Gastrocnemius medialis (tissue), 4 donors: Measurements from ENCODE around the gene GGT6. TPM values are rescaled to one million over a fixed set of nuclear protein-coding genes. Genes with fewer than 3 reads are reported as not detected.

Source experiments
- ATAC-seq, 2 donors: fragments of 150-250 bp; one replicate each; pipeline ENCODE4 v1.9.1; 2016
- DNase-seq, 2 donors: peaks; one replicate each; pipeline ENCODE4 v3.0.0-alpha.2; 2019
- H3K27ac ChIP-seq, 4 donors: fragments of 200-600 bp; sonication (generic); 1 replicate in 1 of 4; 2 replicates in 3 of 4; pipeline ENCODE4 v1.5.1; 2016 to 2018; ENCODE audit warnings: mild to moderate bottlenecking in 2 of 4, moderate library complexity in 1 of 4
- H3K27me3 ChIP-seq, 3 donors: fragments of 200-600 bp; sonication (generic) in 2 of 3; 1 replicate in 1 of 3; 2 replicates in 2 of 3; pipeline versions ENCODE4 v1.5.1 to v1.6.0; 2016 to 2019; ENCODE audit warnings: mild to moderate bottlenecking in 1 of 3, moderate library complexity in 1 of 3
- H3K36me3 ChIP-seq, 2 donors: fragments of 200-600 bp; sonication (generic) in 1 of 2; one replicate each; pipeline ENCODE4 v1.5.1; 2017 to 2018
- H3K4me1 ChIP-seq, 2 donors: fragments of 200-600 bp; sonication (generic) in 1 of 2; one replicate each; pipeline ENCODE4 v1.5.1; 2016 to 2017; ENCODE audit warnings: mild to moderate bottlenecking in 2 of 2
- H3K4me3 ChIP-seq, 4 donors: fragments of 200-600 bp; sonication (generic) in 3 of 4; 1 replicate in 1 of 4; 2 replicates in 3 of 4; pipeline ENCODE4 v1.5.1; 2016 to 2019; ENCODE audit warnings: mild to moderate bottlenecking in 2 of 4
- H3K9me3 ChIP-seq, 3 donors: fragments of 200-600 bp; sonication (generic) in 2 of 3; 1 replicate in 1 of 3; 2 replicates in 2 of 3; pipeline ENCODE4 v1.5.1; 2016 to 2019
- POLR2A ChIP-seq, 2 donors: fragments of 450-650 bp; IDR thresholded peaks; one replicate each; pipeline ENCODE4 v1.6.1; 2017; ENCODE audit warnings: antibody characterized with exemption in 2 of 2, mild to moderate bottlenecking in 2 of 2, moderate library complexity in 2 of 2
- in situ Hi-C, 4 donors: fragments of 200-750 bp; cut with MboI; loops; one replicate each; pipeline versions ENCODE4 v1.15.0 to v1.8.0; 2017; ENCODE audit warnings: low sequenced_read_pairs in 4 of 4
- intact Hi-C: fragments of 100-400 bp; cut with DNase I; formaldehyde crosslinking; loops from one replicate; pipeline ENCODE4 v1.15.1; 2023; ENCODE audit warnings: low total_unique reads
- total RNA-seq, 4 donors: library from RNA; depleted of rRNA; stranded (reverse); fragments of >200 nt; gene quantifications; one replicate each; pipeline versions ENCODE4 v1.1.0 to v1.2.3, GENCODE V29; 2016
- TF ChIP-seq, protein P1 (sequence below), 5 experiments: fragments of 450-650 bp in 3 of 5; fragments of 200-600 bp in 2 of 5; sonication (generic) in 2 of 5; IDR thresholded peaks in 4 of 5; conservative IDR thresholded peaks in 1 of 5; 1 replicate in 4 of 5; 2 replicates in 1 of 5; pipeline ENCODE4 v1.5.1; 2016 to 2019; ENCODE audit warnings: antibody characterized with exemption in 5 of 5, mild to moderate bottlenecking in 3 of 5, moderate library complexity in 3 of 5

The GGT6 gene
- total RNA-seq, 4 donors from 2014 or later = 0.63 TPM; not detected in 3

DNA sequence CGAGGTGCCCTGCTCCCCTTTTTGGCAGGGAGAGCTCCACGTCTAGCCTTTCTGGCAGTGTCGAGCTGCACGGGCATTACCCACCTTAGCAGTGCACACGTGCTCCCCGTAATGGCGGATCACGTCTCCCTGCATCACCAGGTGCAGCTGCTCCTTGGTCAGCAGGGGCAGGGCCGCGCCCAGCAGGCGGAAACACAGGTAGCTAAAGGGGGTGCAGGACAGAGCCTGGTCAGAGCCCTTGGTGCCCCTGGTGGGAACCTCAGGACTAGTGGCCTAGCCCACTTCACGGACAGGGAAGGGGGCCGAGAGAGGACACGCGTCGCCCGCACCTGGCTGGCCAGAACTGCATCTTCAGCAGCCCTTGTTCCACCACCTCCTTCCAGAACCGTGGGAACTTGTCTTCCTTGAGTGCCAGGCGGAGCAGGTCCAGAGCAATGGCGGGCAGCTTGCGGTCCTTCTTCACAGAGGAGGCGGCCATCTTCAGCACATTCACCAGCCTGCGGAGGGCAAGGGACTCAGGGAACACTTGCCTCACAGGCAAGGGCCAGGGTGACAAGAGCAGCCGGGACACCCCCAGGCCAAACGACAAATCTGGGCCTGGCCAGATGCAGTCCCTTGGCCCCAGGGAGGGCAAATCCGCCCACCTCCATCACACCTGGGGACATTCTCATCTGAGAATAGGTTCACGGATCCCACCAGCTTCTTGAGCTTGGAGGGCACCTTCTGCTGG lies 8.4 kb downstream of the GGT6 start:
- Histone ChIP-seq H3K36me3 (peaks cover 0 to 71% of the 10 kb centered on the region in 2 donors), H3K27ac (no peak overlapping the region), H3K27me3 (no peaks in the 10 kb centered on the region), H3K9me3 (no peaks in the 10 kb centered on the region), H3K4me3 (no peak overlapping the region), H3K4me1 (peaks cover 17 to 19% of the 10 kb centered on the region in 2 donors)
- DNase-seq = no peak
- ATAC-seq = no peak
- TF ChIP-seq, protein P1, sequence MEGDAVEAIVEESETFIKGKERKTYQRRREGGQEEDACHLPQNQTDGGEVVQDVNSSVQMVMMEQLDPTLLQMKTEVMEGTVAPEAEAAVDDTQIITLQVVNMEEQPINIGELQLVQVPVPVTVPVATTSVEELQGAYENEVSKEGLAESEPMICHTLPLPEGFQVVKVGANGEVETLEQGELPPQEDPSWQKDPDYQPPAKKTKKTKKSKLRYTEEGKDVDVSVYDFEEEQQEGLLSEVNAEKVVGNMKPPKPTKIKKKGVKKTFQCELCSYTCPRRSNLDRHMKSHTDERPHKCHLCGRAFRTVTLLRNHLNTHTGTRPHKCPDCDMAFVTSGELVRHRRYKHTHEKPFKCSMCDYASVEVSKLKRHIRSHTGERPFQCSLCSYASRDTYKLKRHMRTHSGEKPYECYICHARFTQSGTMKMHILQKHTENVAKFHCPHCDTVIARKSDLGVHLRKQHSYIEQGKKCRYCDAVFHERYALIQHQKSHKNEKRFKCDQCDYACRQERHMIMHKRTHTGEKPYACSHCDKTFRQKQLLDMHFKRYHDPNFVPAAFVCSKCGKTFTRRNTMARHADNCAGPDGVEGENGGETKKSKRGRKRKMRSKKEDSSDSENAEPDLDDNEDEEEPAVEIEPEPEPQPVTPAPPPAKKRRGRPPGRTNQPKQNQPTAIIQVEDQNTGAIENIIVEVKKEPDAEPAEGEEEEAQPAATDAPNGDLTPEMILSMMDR (IDR thresholded peaks at IDR 0.05 in 4 of 5, conservative IDR thresholded peaks at IDR 0.05 in 1 of 5) = no peak
- TF ChIP-seq POLR2A (IDR thresholded peaks at IDR 0.05) = no peak
- in situ Hi-C loops = loop anchor here in 2 of 4 donors (10.0 to 25.0 kb wide), 2 partner anchors 90 to 127 kb away; no protein-coding TSS in a partner anchor
- intact Hi-C loops = loop anchor here (10.0 kb wide), 1 partner anchor 127 kb away; no protein-coding TSS in a partner anchor

DNA sequence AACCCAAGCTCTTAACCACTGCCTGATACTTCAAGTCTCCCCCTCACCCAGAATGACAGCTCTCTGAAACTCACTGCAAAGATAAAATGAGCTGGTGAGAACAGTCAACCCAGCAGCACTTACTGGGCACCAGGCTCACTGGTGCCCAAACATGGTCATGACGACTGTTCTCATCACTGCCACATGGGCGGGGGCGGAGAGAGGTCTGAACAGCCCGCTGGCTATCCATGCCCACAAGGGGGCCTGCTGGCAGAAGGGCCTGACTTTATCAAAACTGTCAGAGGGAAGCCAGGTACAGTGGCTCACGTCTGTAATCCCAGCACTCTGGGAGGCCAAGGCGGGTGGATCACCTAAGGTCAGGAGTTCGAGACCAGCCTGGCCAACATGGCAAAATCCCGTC lies 9.2 kb downstream of the GGT6 start:
- Histone ChIP-seq H3K27me3 (no peaks in the 10 kb centered on the region), H3K4me3 (no peak overlapping the region), H3K9me3 (no peaks in the 10 kb centered on the region), H3K4me1 (peaks cover 17% of the 10 kb centered on the region in 2 donors), H3K36me3 (peaks cover 0 to 79% of the 10 kb centered on the region in 2 donors), H3K27ac (no peak overlapping the region)
- in situ Hi-C loops = loop anchor here in 2 of 4 donors (10.0 to 25.0 kb wide), 2 partner anchors 89 to 126 kb away; no protein-coding TSS in a partner anchor
- ATAC-seq = no peak
- TF ChIP-seq, protein P1 (IDR thresholded peaks at IDR 0.05 in 4 of 5, conservative IDR thresholded peaks at IDR 0.05 in 1 of 5) = no peak
- no peak for DNase-seq
- intact Hi-C loops = loop anchor here (10.0 kb wide), 1 partner anchor 126 kb away; no protein-coding TSS in a partner anchor

DNA sequence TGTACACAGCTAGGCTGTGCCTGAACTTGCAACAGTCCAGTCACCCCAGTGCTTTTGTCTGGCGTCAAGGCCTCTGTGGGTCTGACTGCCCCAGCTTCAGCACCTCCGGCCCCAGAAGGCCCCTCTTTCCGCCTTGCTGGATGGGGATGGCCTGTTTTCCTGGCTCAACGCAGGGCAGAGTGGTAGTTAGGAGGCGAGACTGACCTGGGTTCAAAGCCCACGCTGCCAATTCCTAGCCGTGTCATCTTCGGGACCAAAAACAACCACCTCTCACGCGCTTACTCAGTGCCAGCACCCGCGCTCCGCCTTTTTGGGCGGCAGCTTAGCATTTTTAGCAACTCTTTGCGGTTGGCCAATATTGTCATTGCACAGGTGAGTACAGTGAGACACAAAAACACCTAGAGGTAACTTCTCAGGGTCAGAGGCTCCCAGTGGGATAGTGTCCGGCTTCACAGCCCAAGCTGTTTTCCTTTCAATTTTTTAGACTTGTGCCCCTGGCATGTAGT lies 9.8 kb downstream of the GGT6 start:
- no peak for DNase-seq
- H3K4me1 ChIP-seq = peaks cover 12% of the 10 kb centered on the region in 2 donors
- intact Hi-C loops (loop anchor here (10.0 kb wide), 1 partner anchor 126 kb away; no protein-coding TSS in a partner anchor), in situ Hi-C loops (loop anchor here in 2 of 4 donors (10.0 to 25.0 kb wide), 2 partner anchors 88 to 126 kb away; no protein-coding TSS in a partner anchor)
- no peaks in the 10 kb centered on the region for H3K9me3 ChIP-seq
- H3K4me3 ChIP-seq = no peak overlapping the region
- no peak overlapping the region for H3K27ac ChIP-seq
- TF ChIP-seq POLR2A (IDR thresholded peaks at IDR 0.05) = no peak
- TF ChIP-seq, protein P1 (IDR thresholded peaks at IDR 0.05 in 4 of 5, conservative IDR thresholded peaks at IDR 0.05 in 1 of 5) = no peak
- peaks cover 0 to 79% of the 10 kb centered on the region in 2 donors for H3K36me3 ChIP-seq
- ATAC-seq = no peak
- H3K27me3 ChIP-seq = no peaks in the 10 kb centered on the region

GRCh38 chr17:4549781-4550533 lies 10.4 kb downstream of the GGT6 start:
- no peak overlapping the region for H3K4me3 ChIP-seq
- in situ Hi-C loops (loop anchor here in 2 of 4 donors (10.0 to 25.0 kb wide), 2 partner anchors 88 to 125 kb away; no protein-coding TSS in a partner anchor), intact Hi-C loops (loop anchor here (10.0 kb wide), 1 partner anchor 125 kb away; no protein-coding TSS in a partner anchor)
- no peak for TF ChIP-seq POLR2A (IDR thresholded peaks at IDR 0.05)
- TF ChIP-seq, protein P1 (IDR thresholded peaks at IDR 0.05 in 4 of 5, conservative IDR thresholded peaks at IDR 0.05 in 1 of 5) = no peak
- no peak overlapping the region for H3K27ac ChIP-seq
- no peak for DNase-seq
- no peaks in the 10 kb centered on the region for H3K9me3 ChIP-seq
- H3K27me3 ChIP-seq = no peaks in the 10 kb centered on the region
- H3K4me1 ChIP-seq = peaks cover 12 to 17% of the 10 kb centered on the region in 2 donors
- no peak for ATAC-seq
- H3K36me3 ChIP-seq = peaks cover 0 to 85% of the 10 kb centered on the region in 2 donors
